ENCODE data around the gene CLP1. TPM values are rescaled to one million over a fixed set of nuclear protein-coding genes. Genes with fewer than 3 reads are reported as not detected.
"Not testable (repeated sequence)": the region's sequence is repeated elsewhere in the genome, so short reads cannot be mapped to it uniquely, and the experiment has no call there.

CLP1 gene
- total RNA-seq, 1 experiment from 2014 or later, result 11.9 TPM

- DNase-seq (ENCODE audit: extremely low read depth, low read depth), result no peak
Measured at GRCh38 chr11:57640068-57640800, 17.3 kb upstream of the CLP1 start.

DNA sequence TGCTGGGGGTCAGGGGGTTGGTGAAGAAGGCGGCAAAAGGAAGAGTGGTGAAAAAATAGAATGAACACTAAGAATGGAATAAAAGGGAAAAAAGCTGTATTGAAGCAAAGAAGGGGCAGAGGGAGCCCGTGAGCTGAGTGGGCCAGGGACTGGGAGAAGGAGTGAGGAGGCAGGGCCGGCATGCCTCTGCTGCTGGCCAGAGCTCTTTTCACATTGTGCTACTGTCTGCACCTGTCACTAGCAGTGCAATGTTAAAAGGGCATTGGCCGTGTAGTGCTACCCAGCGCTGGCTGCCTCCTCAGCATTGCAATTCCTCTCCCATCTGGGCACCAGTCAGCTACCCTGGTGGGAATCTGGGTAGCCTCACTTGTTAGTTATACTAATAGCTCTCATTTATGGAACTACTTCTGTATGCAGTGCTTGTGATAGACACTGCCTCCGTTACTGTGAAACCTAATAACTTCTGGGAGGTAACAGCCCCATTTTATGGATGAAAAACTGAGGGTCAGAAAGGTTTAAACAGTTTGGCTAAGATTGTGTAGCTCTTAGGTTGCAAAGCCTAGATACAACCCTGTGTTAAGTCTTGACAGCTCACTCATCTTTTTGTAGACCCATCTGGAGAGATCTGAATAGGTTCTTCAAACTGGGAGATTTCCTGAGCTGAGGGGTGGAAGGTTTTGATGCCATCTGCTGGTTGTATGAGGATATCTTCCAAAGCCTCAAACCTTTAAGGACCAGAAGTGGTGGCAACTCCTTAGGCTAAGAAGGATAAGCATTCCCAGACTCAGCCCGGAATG lies 16.4 kb upstream of the CLP1 start:
- DNase-seq (ENCODE audit: extremely low read depth, low read depth), result peak; percentile 21

DNA sequence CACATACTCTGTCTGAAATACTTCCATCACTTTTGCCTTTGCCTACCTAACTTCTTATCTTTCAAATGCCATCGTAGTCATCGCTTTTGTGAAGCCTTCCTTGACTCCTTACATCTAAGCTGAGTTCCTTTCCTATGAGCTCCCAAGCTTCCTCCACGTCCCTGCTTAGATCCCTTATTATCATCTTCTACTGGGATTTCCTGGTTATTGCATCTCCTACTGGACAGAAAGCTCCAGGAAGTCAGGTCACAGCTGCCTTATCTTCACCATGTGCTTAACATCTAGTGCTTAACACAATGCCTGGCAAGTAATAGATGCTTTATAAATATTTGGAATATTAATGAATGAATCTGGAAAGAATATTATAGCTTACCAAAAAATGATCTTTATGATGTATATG lies 13.8 kb upstream of the CLP1 start:
- DNase-seq (ENCODE audit: extremely low read depth, low read depth), result no peak

DNA sequence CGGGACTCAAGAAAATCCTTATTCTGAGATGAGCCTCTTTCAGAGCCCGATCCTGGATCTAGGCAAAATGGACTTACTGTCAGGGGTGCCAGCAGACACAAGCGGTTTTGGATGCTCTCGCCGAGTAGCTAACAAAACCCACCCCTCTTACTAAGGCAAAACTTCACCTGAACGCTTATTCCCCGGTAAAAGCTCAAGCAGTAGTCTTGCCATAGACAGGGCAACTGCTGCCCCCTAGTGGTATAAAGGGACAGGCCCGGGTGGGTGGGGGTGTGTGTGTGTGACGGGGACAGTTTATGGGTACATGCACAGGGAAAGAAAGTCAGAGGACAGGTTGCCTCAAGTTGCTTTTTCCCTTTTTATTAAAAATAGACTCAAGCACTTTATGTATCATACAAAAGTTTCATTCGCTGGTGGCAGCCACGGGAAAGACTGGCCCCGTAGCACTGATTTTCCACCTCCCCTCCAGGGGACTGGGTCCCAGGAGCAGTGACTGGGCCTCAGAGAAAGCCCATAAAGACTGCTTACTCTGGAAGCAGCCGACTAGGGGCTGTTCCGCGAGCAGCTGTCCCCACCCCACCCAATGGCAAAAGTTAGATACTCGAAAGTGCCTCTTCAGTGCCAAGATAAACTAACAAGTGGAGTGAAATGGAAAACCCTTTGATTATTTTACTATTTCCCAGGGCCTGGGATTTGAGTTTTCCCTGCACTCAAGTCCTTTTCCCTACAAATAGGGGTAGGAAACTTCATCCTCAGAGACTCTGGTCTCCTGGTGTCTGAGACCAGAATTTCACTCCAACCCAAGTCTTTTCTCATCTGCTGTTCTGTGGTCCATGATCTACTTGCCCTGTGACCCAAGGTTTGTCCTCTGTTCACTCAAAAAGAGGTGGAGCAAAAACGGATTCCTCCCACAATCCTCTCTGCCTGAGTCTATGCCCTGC lies 12.5 kb upstream of the CLP1 start:
- peak; percentile 62 for DNase-seq (ENCODE audit: extremely low read depth, low read depth)

DNA sequence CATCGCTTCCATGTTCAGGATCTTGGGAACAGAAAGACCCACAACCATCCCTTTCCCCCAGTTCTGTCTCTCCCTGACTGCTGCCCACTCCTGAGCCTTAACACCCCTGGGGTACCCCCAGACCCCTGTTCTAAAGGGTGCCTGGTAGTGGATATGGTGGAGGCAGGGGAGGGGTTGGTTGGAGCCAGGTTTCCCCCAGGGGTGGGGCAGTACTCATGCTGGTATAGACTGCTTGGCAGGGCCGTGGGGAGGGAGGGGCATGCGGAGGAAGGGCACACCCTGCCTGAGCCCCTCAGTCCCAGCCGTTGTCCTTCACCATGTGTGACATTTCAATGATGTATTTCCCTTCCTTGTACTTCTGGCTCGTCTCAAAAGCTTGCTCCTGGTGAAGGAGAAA lies 11.9 kb upstream of the CLP1 start:
- no peak for DNase-seq (ENCODE audit: extremely low read depth, low read depth)

GRCh38 chr11:57646194-57646798 lies 11.3 kb upstream of the CLP1 start:
- no peak for DNase-seq (ENCODE audit: extremely low read depth, low read depth)

- DNase-seq (ENCODE audit: extremely low read depth, low read depth), result no peak
Measured at GRCh38 chr11:57646799-57647303, 10.7 kb upstream of the CLP1 start.

GRCh38 chr11:57647372-57647771 lies 10.2 kb upstream of the CLP1 start:
- no peak for DNase-seq (ENCODE audit: extremely low read depth, low read depth)

- no peak for DNase-seq (ENCODE audit: extremely low read depth, low read depth)
Measured at GRCh38 chr11:57647960-57648800, 9.4 kb upstream of the CLP1 start.

DNA sequence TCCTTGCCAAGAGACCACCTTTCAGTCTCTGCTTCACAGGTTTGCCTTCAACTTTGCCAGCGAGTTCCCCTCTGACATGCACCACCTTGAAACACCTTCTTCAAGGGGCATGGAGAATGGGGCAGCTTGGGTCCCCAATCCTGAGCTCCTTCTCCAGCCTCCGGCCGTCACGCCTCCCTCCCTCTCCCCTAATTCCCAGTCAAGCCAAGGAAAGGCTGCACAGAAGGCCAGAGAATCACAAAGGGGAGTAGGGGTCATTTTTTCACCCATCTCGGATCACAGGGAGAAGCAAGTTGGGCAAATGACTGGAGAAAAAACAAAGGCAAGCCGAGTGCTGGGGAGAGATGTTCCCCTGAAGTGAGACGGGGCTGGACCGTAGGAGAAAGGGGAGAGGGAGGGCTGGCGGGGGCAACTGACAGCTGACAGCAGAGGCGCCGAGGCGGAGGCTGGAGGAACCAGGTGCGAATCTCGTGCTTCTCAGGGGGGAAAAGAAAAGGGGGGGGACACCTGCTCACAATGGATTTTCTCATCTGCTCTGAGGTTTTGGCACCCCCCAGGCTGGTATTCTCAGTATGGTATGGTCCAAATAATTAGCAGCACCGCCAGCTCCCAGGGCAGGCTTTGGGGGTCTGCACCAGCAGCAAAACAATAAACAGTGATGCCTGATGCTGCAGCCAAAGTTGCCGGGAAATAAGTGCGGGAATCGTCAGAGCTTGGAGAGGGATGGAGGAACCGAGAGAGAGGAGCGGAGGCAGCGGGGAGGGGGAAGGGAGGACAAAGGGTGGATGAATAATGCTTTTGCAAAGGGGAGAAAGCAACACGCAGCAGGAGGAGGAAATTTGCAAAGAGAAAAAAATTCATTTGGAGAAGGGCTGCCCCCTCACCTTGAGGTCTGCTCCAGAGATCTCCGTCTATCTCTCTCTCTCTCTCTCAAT lies 8.5 kb upstream of the CLP1 start:
- DNase-seq (ENCODE audit: extremely low read depth, low read depth), result no peak

- DNase-seq (ENCODE audit: extremely low read depth, low read depth), result no peak
Measured at GRCh38 chr11:57649826-57650738, 7.5 kb upstream of the CLP1 start, which contains the start of gene YPEL4. Gene YPEL4 (minus strand): TSS chr11:57649912. CDS start chr11:57647107, 2,805 bp downstream.

DNA sequence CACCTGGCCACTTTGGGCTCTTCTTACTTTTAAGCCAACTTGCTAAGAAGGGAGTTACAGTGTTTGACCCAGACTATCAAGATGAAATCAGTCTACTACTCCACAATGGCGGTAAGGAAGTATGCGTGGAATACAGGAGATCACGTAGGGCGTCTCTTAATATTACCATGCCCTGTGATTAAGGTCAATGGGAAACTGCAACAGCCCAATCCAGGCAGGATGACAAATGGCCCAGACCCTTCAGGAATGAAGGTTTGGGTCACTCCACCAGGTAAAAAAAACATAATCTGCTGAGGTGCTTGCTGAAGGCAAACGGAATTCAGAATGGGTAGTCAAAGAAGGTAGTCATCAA lies 6.8 kb upstream of the CLP1 start:
- DNase-seq (ENCODE audit: extremely low read depth, low read depth), result no peak

GRCh38 chr11:57651408-57651807 lies 6.2 kb upstream of the CLP1 start:
- no peak for DNase-seq (ENCODE audit: extremely low read depth, low read depth)

- not testable (repeated sequence) for DNase-seq (ENCODE audit: extremely low read depth, low read depth)
Measured at GRCh38 chr11:57652230-57652629, 5.3 kb upstream of the CLP1 start.

GRCh38 chr11:57652662-57653061 lies 4.9 kb upstream of the CLP1 start:
- DNase-seq (ENCODE audit: extremely low read depth, low read depth), result no peak

- no peak for DNase-seq (ENCODE audit: extremely low read depth, low read depth)
Measured at GRCh38 chr11:57653163-57653562, 4.4 kb upstream of the CLP1 start.

DNA sequence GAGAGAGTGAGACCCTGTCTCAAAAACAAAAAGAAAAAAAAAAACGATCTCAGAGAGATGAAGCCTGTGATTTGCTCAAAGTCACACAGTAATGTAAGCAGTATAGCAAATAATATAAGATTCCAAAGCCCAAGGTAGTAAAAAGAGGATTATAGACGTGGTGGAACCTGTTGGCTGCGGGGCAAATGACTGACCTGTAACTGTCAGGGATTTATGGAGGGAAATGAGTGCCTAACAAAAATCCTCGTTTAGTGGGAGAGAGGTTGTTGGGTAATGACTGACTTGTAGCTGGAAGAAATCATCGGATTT lies 723 bp upstream of the CLP1 start:
- DNase-seq (ENCODE audit: extremely low read depth, low read depth), result no peak

DNA sequence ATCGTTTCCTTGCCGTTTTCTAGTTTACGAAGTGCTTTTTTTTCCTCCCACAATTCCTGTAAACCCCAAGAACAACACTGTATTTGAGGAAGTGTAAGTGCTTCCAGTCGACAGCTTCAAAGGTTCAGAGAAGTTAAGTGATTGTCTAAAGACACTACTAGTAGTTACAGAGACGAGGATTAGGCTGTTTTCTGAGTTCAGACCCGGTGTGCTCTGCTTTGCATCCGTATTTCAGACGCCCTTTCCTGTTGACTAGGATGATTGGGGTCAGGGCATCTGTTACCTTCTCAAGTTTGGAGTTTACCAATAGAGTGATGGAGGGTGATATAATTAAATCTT lies 430 bp downstream of the CLP1 start:
- no peak for DNase-seq (ENCODE audit: extremely low read depth, low read depth)

Data from NCI-H460 (cell line).